ENCODE results near the gene SEMA6B. TPM values are rescaled to one million over a fixed set of nuclear protein-coding genes. Genes with fewer than 3 reads are reported as not detected.

The SEMA6B gene
- total RNA-seq, 1 experiment from 2014 or later: 38.4 TPM

DNA sequence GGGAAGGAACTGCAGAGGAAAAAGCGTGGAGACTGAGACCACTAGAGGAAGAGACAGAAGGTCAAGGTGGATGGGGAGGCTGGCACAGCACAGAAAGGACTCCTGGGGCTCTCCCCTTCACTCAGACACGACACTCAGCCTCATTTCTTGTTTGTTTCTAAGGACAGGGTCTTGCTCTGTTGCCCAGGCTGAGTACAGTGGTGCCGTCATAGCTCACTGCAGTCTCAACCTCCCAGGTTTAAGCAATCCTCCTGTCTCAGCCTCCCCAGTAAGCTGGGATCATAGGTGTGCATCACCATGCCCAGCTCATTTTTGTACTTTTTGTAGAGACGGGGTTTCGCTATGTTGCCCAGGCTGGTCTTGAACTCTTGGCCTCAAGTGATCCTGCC lies 11.4 kb upstream of the SEMA6B start:
- no peak overlapping the region for H3K18ac ChIP-seq (ENCODE audit: insufficient read length, low read depth, low read length)
- no peaks in the 10 kb centered on the region for H4K20me1 ChIP-seq (ENCODE audit: control insufficient read depth, insufficient read depth, insufficient read length)
- Mint-ChIP-seq H3K9me3 (no peaks in the 10 kb centered on the region), H3K27ac (no peak overlapping the region), H3K4me3 (no peak overlapping the region; a peak in 1 of 5 replicates), H3K4me1 (peaks cover 14 to 25% of the 10 kb centered on the region in 2 experiments), H3K36me3 (ENCODE audit: insufficient read depth in 1 of 3, low read depth in 3 of 3) (no peaks in the 10 kb centered on the region; a peak in 1 of 7 replicates), H3K27me3 (ENCODE audit: low read depth) (peaks cover 3% of the 10 kb centered on the region; the same call in 1 of the 2 replicates)
- H3K79me2 ChIP-seq (ENCODE audit: insufficient read depth, low read length): no peaks in the 10 kb centered on the region
- no peak overlapping the region for H2AK5ac ChIP-seq (ENCODE audit: insufficient read length, low read length)
- H2BK120ac ChIP-seq (ENCODE audit: low read depth, low read length, poor library complexity, severe bottlenecking): no peak overlapping the region
- no peak overlapping the region for H2AFZ ChIP-seq (ENCODE audit: low read length)
- H3K56ac ChIP-seq (ENCODE audit: insufficient read length, low read depth, low read length): no peak overlapping the region
- no CpG with 5 or more reads among the region's 5 CpGs for WGBS (ENCODE audit: extremely low coverage, insufficient read length, low lambda C conversion rate)
- H3K27ac ChIP-seq (ENCODE audit: insufficient read length, low read depth, low read length): no peak overlapping the region
- no peak overlapping the region for H3K14ac ChIP-seq (ENCODE audit: insufficient read depth, low read length)
- H3K4ac ChIP-seq (ENCODE audit: low read depth, low read length): no peak overlapping the region
- DNase-seq: no peak
- no peak overlapping the region for H4K8ac ChIP-seq (replicated peaks; ENCODE audit: insufficient read length, low read depth, low read length)
- H3K9ac ChIP-seq (ENCODE audit: extremely low read depth, insufficient read length, low read length): no peak overlapping the region
- H4K91ac ChIP-seq (ENCODE audit: insufficient read length, low read depth, low read length): no peak overlapping the region
- no peak overlapping the region for H3K23ac ChIP-seq (ENCODE audit: insufficient read length, low read depth, low read length)
- no peak overlapping the region for H2BK20ac ChIP-seq (ENCODE audit: low read depth, low read length, poor library complexity, severe bottlenecking)
- TF ChIP-seq, protein P1, sequence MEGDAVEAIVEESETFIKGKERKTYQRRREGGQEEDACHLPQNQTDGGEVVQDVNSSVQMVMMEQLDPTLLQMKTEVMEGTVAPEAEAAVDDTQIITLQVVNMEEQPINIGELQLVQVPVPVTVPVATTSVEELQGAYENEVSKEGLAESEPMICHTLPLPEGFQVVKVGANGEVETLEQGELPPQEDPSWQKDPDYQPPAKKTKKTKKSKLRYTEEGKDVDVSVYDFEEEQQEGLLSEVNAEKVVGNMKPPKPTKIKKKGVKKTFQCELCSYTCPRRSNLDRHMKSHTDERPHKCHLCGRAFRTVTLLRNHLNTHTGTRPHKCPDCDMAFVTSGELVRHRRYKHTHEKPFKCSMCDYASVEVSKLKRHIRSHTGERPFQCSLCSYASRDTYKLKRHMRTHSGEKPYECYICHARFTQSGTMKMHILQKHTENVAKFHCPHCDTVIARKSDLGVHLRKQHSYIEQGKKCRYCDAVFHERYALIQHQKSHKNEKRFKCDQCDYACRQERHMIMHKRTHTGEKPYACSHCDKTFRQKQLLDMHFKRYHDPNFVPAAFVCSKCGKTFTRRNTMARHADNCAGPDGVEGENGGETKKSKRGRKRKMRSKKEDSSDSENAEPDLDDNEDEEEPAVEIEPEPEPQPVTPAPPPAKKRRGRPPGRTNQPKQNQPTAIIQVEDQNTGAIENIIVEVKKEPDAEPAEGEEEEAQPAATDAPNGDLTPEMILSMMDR (conservative IDR thresholded peaks at IDR 0.05): no peak
- no peaks in the 10 kb centered on the region for H3K9me3 ChIP-seq (ENCODE audit: control insufficient read depth, low read depth, low read length)
- no peak overlapping the region for H3T11ph ChIP-seq (ENCODE audit: low read length)
- H2BK12ac ChIP-seq (ENCODE audit: insufficient read length, low read depth, low read length): no peak overlapping the region
- H4K5ac ChIP-seq (ENCODE audit: insufficient read length, low read depth, low read length): no peak overlapping the region
- H3K27me3 ChIP-seq (ENCODE audit: insufficient read depth, low read length): no peaks in the 10 kb centered on the region
- H2BK5ac ChIP-seq (ENCODE audit: insufficient read length, low read length): no peak overlapping the region
- peaks cover 3% of the 10 kb centered on the region for H3K79me1 ChIP-seq (ENCODE audit: insufficient read depth, low read depth, low read length, poor library complexity, severe bottlenecking)
- H3K23me2 ChIP-seq (ENCODE audit: insufficient read length, low read depth, low read length, poor library complexity, severe bottlenecking): no peaks in the 10 kb centered on the region
- no peak overlapping the region for H2BK15ac ChIP-seq (ENCODE audit: low read depth, low read length)
- H3K4me2 ChIP-seq (ENCODE audit: insufficient read depth, insufficient read length, low read length): no peak overlapping the region
- H3K4me1 ChIP-seq (ENCODE audit: insufficient read depth, low read length): peaks cover 4% of the 10 kb centered on the region; the same call in 1 of the 2 replicates

Measured in H9 (cell line).